Stimulated activated CD4-positive, alpha-beta T cell treated with anti-CD3 and anti-CD28 coated beads, TNF-alpha, amount 100 ng/mL, for 1 hour (primary cell): Measurements from ENCODE around the gene IL1RAPL2.
"Not testable (repeated sequence)": the region's sequence is repeated elsewhere in the genome, so short reads cannot be mapped to it uniquely, and the experiment has no call there.

Experiments used
- DNase-seq, 3 donors: peaks; one replicate each; pipeline ENCODE4 v3.0.0-alpha.2; 2020; ENCODE audit warnings: low read depth in 3 of 3, low spot score in 1 of 3

Gene IL1RAPL2

DNA sequence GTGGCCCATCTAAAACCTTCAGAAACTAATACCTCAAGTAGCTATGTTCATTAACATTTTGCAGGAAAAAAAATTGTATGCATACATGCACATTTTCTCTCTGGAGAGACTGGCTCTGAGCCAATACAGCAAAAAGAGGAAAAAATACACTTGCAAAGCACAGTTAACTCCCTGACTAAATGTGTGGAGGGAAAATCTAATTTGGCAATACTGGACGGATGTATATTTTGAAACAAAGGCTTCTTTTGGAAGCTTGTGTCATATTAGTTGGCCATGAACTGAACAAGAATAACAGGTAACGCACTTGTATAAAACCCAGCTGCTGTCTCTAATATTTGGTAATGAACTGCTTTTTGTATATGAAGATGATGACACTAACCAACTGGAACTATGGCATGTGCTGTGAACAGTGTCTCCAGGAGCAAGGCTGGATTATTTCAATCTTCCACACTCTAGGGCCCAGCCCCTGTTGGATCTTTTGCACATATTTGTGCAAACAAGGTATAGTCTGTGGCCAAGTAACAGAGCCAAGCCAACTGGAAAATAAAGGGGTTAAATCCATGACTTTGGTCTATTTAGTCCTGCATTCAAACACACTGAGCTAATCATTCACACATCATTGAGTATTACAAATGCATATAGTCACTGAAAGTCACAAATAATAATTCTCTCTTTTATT, 1188.4 kb downstream of the IL1RAPL2 start:
- DNase-seq, result no peak

DNA sequence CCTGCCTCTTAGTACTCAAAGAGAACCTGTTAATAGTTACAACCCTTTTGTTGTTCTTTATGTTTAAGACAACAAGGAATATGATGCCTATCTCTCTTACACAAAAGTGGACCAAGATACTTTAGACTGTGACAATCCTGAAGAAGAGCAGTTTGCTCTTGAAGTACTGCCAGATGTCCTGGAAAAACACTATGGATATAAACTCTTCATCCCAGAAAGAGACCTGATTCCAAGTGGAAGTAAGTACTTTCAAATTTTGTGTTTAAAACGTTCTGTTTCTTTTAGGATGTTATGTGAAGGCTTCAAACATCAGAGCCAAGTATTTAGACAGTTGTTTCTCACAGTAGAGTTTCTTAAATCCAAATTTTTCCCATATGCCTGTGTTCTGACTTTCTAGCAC, 1189.1 kb downstream of the IL1RAPL2 start:
- DNase-seq, result no peak

DNA sequence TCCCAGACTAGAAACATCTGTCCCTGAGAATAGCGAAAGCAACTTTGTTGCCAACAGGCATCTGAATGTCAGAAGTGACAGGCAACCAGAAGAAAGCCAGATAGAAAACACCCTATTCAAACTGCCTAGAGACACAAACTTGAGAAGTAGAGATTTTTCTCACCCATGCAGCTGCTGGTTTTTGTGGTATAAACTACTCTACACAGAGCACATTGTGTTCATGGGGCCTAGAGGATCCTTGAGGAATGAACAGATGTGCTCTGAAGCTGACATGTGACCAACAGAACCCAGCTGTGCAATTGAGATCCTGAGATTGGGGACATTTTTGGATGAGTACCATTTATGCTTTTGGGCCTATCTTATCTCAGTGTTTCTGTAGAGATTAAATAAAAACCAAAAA, 1192.8 kb downstream of the IL1RAPL2 start:
- no peak for DNase-seq

DNA sequence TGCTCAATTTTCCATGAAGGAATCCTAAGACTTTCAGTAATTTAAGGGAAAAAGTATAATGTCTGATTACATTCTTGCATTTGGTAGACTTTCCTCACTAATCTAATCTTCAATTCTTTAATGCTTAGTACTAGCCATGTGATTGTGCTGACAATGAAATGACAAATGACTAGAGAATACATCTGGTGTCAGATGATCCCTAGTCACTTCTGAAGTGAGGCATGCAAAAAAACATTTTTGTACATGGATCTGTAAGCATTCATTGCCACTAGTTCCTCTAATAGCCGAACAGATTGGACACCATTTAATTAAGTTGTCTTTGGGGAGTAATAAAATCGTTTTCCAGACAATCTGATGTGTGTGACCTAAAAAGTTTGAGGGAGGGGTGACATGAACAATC, 1193.6 kb downstream of the IL1RAPL2 start:
- DNase-seq, result no peak

DNA sequence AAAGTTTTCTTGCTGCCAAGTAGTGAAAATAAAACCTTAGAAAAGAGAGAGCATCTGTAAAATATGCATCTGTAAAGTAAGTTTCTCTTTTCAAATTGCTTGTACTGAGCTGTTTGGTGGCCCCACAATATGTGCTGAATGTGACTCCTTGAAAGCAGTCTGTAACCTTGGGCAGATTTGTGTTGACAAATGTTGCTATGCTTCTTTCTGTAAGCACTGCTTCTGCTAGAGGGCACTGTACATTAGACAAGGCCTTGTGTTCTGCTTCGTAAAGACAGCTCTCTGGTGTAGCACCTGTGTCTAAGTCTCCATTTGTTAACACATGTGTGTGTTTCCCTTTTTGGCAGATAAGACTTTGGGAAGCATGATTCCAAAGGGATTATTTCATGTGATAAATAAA, 1199.7 kb downstream of the IL1RAPL2 start:
- no peak for DNase-seq

DNA sequence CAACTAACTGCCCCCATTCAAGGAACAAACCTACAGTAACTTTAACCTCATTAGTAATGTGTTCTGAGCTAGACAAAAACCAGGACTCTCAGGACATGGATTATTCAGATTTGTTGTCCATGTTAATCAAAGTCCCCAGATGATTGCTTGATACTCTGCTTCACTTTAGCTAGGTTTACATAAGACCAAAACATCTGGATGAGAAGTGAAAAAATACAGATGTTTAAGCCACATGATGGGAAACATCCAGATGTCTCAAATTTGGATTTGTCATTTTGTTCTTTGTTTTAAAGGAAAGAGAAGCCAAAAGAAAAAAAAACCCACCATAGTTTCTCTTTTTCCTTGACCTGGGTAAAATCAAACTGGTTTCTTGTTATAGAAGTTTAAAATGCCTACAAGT, 1207.8 kb downstream of the IL1RAPL2 start:
- no peak for DNase-seq

DNA sequence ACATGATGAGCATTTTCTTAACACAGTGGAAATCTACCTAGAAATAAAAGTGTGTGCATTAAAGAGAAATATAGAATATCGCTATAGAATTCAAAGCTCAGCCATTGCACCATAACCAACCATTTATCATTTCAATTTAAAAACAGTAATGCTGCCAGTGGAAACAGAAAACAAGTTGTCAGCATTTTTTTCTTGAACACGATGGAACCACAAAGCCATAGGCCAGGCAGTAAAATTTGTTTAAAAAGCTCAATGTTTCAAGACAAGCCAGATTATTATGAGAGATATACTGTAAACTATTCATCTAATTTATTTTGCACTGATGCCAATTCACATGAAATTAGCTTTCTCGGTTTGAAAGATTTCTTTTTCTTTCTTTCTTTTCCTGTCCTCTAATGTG, 1209.7 kb downstream of the IL1RAPL2 start:
- DNase-seq, result no peak

DNA sequence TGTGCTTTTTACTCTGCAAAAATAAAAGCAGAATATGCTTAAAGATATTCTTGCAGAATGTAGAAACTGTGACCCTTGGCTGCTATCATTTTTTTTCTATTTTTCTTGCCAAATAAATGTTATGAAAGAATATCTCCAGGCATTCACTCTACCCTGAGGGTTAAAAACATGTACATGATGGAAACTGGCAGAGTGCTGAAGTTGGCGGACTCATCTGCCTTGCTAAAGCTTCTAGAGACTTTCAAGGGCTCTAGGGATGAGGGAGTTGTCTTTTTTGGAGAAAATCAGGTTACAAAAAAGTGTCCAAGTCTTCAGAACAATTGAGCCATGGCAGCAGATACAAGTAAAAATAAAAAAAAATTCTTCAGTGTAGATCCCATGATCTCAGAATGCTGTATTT, 1215.8 kb downstream of the IL1RAPL2 start:
- DNase-seq, result no peak

DNA sequence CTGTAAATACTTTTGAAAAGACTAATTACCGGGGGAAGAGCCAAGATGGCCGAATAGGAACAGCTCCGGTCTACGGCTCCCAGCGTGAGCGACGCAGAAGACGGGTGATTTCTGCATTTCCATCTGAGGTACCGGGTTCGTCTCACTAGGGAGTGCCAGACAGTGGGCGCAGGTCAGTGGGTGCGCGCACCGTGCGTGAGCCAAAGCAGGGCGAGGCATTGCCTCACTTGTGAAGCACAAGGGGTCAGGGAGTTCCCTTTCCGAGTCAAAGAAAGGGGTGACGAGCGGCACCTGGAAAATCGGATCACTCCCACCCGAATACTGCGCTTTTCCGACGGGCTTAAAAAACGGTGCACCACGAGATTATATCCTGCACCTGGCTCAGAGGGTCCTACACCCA, 1230.9 kb downstream of the IL1RAPL2 start:
- not testable (repeated sequence) for DNase-seq

DNA sequence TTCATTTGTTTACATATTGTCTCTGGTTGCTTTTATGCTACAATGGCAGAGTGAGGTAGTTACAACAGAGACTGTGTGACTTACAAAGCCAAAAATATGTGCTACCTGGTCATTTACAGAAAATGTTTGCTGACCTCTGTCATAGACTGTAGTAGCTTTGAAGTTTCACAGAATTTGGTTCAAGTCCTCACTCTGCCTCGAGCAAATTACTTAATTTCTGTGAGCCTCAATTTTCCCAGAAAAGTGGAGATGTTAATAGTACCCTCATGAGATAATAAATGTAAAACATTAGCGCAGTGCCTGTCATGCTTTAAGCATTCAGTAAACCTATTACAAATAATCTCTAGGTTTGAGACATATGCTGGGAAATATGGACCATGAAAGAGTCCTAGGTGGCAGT, 1237.9 kb downstream of the IL1RAPL2 start:
- DNase-seq, result no peak

DNA sequence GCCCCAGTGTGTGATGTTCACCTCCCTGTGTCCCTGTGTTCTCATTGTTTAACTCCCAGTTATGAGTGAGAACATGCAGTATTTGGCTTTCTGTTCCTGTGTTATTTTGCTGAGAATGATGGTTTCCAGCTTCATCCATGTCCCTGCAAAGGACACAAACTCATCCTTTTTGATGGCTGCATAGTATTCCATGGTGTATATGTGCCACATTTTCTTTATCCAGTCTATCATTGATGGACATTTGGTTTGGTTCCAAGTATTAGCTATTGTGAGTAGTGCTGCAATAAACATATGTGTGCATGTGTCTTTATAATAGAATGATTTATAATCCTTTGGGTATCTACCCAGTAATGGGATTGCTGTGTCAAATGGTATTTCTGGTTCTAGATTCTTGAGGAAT, 1239.7 kb downstream of the IL1RAPL2 start:
- not testable (repeated sequence) for DNase-seq

DNA sequence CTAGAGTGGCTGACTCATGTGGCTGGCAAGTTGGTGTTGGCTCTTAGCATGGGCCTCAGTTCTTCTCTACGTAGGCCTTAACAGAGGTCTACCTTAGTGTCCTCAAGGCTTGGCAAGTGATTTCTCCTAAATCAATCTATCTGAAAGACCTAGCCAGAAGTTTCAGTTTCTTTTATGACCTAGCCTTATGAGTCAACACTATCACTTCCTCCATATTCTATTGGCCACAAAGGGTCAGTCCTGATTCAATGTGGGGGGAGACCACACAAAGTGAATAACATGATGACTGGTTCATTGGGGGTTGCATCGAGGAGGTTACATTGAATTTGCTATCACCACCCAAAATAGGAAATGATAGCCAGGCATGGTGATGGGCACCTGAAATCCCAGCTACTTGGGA, 1250.5 kb downstream of the IL1RAPL2 start:
- no peak for DNase-seq
